Measurements from ENCODE around the gene RPS4Y2. TPM values are rescaled to one million over a fixed set of nuclear protein-coding genes. Genes with fewer than 3 reads are reported as not detected.

RPS4Y2 gene
- not detected in 2 replicates for total RNA-seq (2014; rRNA removed; shearing (Covaris generic))

GRCh38 chrY:20755808-20756207, at the start of gene RPS4Y2:
RPS4Y2 (plus strand) TSS chrY:20756108; CDS start chrY:20756164, 56 bp downstream.
- H3K9me3 ChIP-seq (replicated peaks) = no peaks in the 10 kb centered on the region
- no peak for DNase-seq (ENCODE audit: low read depth in 1 of 2, low spot score in 2 of 2)
- H3K4me3 ChIP-seq = no peak within 1 kb of the TSS
- no peak within 1 kb of the TSS for H3K27ac ChIP-seq
- H3K36me3 ChIP-seq = no peaks in the 10 kb centered on the region
- no peaks in the 10 kb centered on the region for H3K27me3 ChIP-seq (replicated peaks)
- H3K4me1 ChIP-seq (replicated peaks) = no peaks in the 10 kb centered on the region

- no peak overlapping the region for H3K4me3 ChIP-seq
- DNase-seq (ENCODE audit: low read depth in 1 of 2, low spot score in 2 of 2) = no peak
- no peaks in the 10 kb centered on the region for H3K27me3 ChIP-seq (replicated peaks)
- no peaks in the 10 kb centered on the region for H3K36me3 ChIP-seq
- no peak overlapping the region for H3K27ac ChIP-seq
- no peaks in the 10 kb centered on the region for H3K4me1 ChIP-seq (replicated peaks)
- no peaks in the 10 kb centered on the region for H3K9me3 ChIP-seq (replicated peaks)
Observed at GRCh38 chrY:20714391-20714790, 41.5 kb upstream of the RPS4Y2 start.

DNA sequence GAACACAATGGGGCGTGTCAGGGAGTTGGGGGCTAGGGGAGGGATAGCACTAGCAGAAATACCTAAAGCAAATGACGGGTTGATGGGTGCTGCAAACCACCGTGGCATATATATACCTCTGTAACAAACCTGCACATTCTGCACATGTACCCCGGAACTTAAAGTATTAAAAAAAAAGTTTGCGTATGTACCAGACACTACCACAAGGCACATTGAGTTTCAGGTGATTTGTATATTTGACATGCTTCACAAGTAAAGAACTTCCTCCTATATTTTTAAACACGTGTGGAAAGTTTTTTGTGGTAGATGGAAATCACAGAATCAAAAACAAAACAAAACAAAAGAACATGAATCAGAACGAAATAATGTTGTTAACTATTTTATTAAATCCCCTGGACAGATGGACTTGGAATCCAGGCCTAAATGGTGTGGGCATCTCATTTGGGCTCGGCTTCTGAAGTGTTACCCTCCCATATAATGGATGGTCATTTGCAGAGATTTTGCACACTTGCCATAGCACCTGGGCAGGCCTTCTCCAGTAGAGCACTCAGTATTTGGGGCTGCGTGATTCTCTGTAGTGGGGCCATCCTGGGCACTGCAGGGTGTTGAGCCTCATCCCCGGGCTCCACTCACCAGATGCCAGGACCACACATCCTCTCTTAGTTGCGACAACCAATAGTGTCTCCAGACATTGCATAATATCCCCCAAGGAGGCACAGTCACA, 29.6 kb upstream of the RPS4Y2 start:
- DNase-seq (ENCODE audit: low read depth in 1 of 2, low spot score in 2 of 2) = no peak
- Histone ChIP-seq H3K27me3 (replicated peaks) (no peaks in the 10 kb centered on the region), H3K4me1 (replicated peaks) (no peaks in the 10 kb centered on the region), H3K36me3 (no peaks in the 10 kb centered on the region), H3K4me3 (no peak overlapping the region), H3K9me3 (replicated peaks) (no peaks in the 10 kb centered on the region), H3K27ac (no peak overlapping the region)

GRCh38 chrY:20735200-20735599, 20.7 kb upstream of the RPS4Y2 start:
- no peak overlapping the region for H3K27ac ChIP-seq
- no peaks in the 10 kb centered on the region for H3K36me3 ChIP-seq
- H3K4me3 ChIP-seq = no peak overlapping the region
- no peaks in the 10 kb centered on the region for H3K9me3 ChIP-seq (replicated peaks)
- no peaks in the 10 kb centered on the region for H3K27me3 ChIP-seq (replicated peaks)
- no peaks in the 10 kb centered on the region for H3K4me1 ChIP-seq (replicated peaks)
- no peak for DNase-seq (ENCODE audit: low read depth in 1 of 2, low spot score in 2 of 2)

GRCh38 chrY:20739806-20740205, 16.1 kb upstream of the RPS4Y2 start:
- no peaks in the 10 kb centered on the region for H3K36me3 ChIP-seq
- no peak overlapping the region for H3K4me3 ChIP-seq
- no peak for DNase-seq (ENCODE audit: low read depth in 1 of 2, low spot score in 2 of 2)
- H3K4me1 ChIP-seq (replicated peaks) = no peaks in the 10 kb centered on the region
- H3K27ac ChIP-seq = no peak overlapping the region
- no peaks in the 10 kb centered on the region for H3K9me3 ChIP-seq (replicated peaks)
- no peaks in the 10 kb centered on the region for H3K27me3 ChIP-seq (replicated peaks)

DNA sequence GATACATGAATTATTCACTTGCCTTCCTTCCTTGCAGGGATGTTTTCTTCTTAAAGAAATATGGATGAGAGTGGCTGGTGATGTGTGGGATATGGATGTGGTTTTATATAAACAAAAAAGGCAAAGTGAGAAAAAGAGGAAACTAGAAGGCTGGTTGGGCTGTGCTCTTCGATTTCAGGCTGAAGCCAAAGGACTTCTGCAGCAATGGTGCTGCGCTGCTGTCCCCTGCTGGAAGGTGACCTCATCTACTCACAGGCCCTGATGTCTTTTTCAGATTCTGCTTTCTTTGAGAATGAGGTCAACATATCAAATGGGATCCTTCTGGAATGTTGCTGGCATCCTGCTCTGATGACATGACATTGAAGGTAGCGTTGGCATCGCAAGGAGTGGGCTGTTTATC, 15.3 kb upstream of the RPS4Y2 start:
- Histone ChIP-seq H3K27ac (no peak overlapping the region), H3K36me3 (no peaks in the 10 kb centered on the region), H3K27me3 (replicated peaks) (no peaks in the 10 kb centered on the region), H3K4me3 (no peak overlapping the region), H3K4me1 (replicated peaks) (no peaks in the 10 kb centered on the region), H3K9me3 (replicated peaks) (no peaks in the 10 kb centered on the region)
- no peak for DNase-seq (ENCODE audit: low read depth in 1 of 2, low spot score in 2 of 2)

DNA sequence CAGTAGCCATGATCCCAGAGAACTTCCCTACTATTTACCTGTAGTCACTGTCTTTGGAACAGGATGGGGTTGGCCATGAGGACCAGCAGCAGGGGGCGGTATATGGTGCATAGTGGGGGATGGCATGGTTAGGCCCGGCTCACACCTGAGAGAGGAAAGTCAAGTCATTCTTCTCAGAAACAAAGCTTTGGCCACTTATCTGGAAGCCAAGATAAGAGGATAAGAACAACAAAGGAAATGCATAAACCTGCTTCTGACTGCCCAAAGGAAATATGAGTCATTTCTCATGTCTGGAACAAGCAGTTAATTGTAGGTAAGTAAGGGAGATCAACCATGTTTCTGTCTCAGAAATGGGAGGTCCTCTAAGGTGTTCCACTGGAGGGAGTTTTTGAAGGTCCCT, 10.8 kb upstream of the RPS4Y2 start:
- DNase-seq (ENCODE audit: low read depth in 1 of 2, low spot score in 2 of 2) = no peak
- Histone ChIP-seq H3K9me3 (replicated peaks) (no peaks in the 10 kb centered on the region), H3K27me3 (replicated peaks) (no peaks in the 10 kb centered on the region), H3K4me1 (replicated peaks) (no peaks in the 10 kb centered on the region), H3K36me3 (no peaks in the 10 kb centered on the region), H3K27ac (no peak overlapping the region), H3K4me3 (no peak overlapping the region)

DNA sequence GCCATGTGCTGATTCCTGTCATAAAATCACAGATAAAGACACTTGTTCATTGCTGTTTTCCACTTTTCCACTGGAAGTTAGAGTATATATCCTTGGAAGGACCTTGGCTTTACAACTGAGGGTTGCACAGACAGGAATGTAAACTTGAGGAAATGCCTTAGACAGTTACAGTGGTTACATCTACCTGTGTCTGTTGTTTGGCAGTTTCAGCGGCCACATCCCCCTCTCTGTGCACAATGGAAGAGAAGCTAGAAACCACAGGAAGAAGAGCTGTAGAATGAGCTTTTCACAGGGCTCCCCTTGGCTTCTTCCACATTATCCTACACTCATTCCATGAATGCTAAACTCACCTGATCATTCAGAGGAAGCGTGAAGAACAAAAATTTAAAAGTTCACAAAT, 9.0 kb upstream of the RPS4Y2 start:
- no peaks in the 10 kb centered on the region for H3K4me1 ChIP-seq (replicated peaks)
- no peaks in the 10 kb centered on the region for H3K9me3 ChIP-seq (replicated peaks)
- DNase-seq (ENCODE audit: low read depth in 1 of 2, low spot score in 2 of 2) = no peak

DNA sequence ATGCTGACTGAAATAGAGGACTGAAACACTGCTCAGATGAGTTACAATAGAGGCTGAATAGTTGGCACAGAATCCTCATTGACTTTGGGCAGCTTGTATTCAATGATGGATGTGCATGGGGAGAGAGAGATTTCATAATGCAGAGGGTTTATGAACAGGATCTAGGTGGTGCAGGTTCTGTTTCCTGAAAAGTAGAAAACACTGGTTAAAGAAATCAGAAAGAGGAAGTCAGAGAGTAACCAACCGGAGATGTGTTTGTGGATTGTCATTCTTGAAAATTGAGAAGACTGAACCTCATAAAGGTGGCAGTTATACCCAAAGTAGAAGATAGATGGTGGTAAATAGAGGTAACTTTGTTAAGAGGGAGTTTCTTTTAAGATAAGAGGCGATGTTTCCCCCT, 8.0 kb downstream of the RPS4Y2 start:
- Histone ChIP-seq H3K27me3 (replicated peaks) (no peaks in the 10 kb centered on the region), H3K9me3 (replicated peaks) (no peaks in the 10 kb centered on the region), H3K4me1 (replicated peaks) (no peaks in the 10 kb centered on the region), H3K36me3 (no peaks in the 10 kb centered on the region), H3K4me3 (no peak overlapping the region), H3K27ac (no peak overlapping the region)
- no peak for DNase-seq (ENCODE audit: low read depth in 1 of 2, low spot score in 2 of 2)

More for the DNA sequence above, 9.0 kb upstream of the RPS4Y2 start:
- Histone ChIP-seq H3K36me3 (no peaks in the 10 kb centered on the region), H3K27me3 (replicated peaks) (no peaks in the 10 kb centered on the region), H3K4me3 (no peak overlapping the region), H3K27ac (no peak overlapping the region)

DNA sequence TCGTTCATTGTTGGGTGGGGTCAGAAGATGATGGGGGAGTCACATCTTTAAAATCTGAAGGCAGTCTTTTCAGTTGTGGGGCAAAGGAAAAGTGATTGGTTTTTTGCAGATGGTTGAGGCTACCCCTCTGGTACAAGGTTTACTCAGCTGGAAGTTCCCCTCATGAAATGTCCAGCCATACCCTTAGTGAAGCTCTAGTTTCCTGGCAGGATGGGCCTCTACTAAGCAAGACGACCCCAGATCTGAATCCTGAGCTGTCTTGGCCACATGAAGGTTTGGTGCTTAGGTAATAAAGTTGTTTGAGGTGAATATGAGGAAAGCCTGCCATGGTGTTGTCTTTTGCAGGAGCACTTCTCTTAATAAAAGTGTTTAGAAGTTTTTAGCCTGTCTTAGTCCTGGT, 9.2 kb downstream of the RPS4Y2 start:
- Histone ChIP-seq H3K27ac (no peak overlapping the region), H3K27me3 (replicated peaks) (no peaks in the 10 kb centered on the region), H3K9me3 (replicated peaks) (no peaks in the 10 kb centered on the region), H3K36me3 (no peaks in the 10 kb centered on the region), H3K4me3 (no peak overlapping the region), H3K4me1 (replicated peaks) (no peaks in the 10 kb centered on the region)
- no peak for DNase-seq (ENCODE audit: low read depth in 1 of 2, low spot score in 2 of 2)

DNA sequence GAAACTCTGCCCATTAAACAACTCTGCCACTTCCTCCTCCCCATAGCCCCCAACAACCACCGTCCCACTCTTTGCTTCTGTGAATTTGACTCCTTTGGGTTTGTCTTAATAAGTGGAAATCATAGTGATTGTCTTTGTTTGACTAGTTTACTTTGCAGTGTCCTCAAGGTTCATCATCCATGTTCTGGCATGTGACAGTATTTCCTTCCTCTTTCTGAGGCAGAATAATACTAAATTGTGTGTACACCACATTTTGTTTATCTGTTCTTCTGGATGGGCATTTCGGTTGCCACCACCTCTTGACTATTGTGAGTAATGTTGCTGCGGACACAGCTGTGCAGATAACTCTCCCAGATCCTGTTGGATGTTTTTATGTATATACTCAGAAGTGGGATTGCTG, 14.8 kb downstream of the RPS4Y2 start:
- Histone ChIP-seq H3K4me3 (no peak overlapping the region), H3K36me3 (no peaks in the 10 kb centered on the region), H3K27ac (no peak overlapping the region), H3K4me1 (replicated peaks) (no peaks in the 10 kb centered on the region), H3K9me3 (replicated peaks) (no peaks in the 10 kb centered on the region), H3K27me3 (replicated peaks) (no peaks in the 10 kb centered on the region)
- no peak for DNase-seq (ENCODE audit: low read depth in 1 of 2, low spot score in 2 of 2)

GRCh38 chrY:20776104-20776503, 20.2 kb downstream of the RPS4Y2 start:
- Histone ChIP-seq H3K27me3 (replicated peaks) (no peaks in the 10 kb centered on the region), H3K27ac (no peak overlapping the region), H3K36me3 (no peaks in the 10 kb centered on the region), H3K9me3 (replicated peaks) (no peaks in the 10 kb centered on the region), H3K4me3 (no peak overlapping the region), H3K4me1 (replicated peaks) (no peaks in the 10 kb centered on the region)
- no peak for DNase-seq (ENCODE audit: low read depth in 1 of 2, low spot score in 2 of 2)

DNA sequence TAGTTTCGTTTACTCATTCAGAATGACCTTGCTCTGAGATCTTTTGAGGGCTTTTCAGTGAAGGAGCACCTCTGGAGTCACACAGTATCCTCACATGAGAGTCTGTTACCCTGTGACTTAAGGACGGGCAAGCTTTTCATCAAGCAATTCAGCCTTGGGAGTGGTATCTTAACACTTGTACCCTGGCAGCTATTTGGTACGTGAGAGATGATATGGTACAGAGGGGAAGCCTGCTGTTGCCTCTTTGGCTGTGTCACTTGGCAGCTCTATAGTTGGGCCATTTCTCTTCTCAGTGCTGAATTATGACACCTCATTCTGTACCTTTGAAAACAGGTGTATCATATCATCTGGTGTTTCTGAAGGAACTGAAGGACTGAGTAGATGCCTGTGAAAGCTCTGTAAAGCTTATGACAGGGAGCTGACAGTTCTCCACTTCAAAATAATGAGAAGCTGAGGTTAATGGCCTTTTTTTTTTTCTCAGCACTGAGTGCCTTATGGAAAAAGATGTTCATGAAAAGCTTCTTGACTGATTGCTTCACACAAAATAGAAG, 24.3 kb downstream of the RPS4Y2 start:
- no peak for DNase-seq (ENCODE audit: low read depth in 1 of 2, low spot score in 2 of 2)

DNA sequence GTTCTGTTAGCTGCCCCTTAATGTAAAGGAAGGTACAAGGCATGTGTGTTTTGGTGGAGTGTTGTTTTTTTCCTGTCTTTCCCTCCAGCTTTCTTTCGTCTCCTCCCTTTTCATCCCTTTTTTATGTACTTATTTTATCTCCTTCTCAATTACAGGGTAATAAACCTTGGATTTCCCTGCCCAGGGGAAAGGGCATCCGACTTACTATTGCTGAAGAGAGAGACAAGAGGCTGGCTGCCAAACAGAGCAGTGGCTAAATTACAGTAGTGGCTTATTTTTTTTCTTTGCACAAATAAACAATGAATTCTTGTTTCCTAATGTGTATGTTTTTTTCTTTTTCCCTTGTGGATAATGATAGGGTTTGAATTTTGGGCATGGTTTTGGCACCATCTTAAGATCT, 24.9 kb downstream of the RPS4Y2 start:
- Histone ChIP-seq H3K27me3 (replicated peaks) (no peaks in the 10 kb centered on the region), H3K36me3 (no peaks in the 10 kb centered on the region), H3K4me3 (no peak overlapping the region), H3K9me3 (replicated peaks) (no peaks in the 10 kb centered on the region), H3K27ac (no peak overlapping the region), H3K4me1 (replicated peaks) (no peaks in the 10 kb centered on the region)
- DNase-seq (ENCODE audit: low read depth in 1 of 2, low spot score in 2 of 2) = no peak

More for the DNA sequence above, 24.3 kb downstream of the RPS4Y2 start:
- Histone ChIP-seq H3K27ac (no peak overlapping the region), H3K27me3 (replicated peaks) (no peaks in the 10 kb centered on the region), H3K36me3 (no peaks in the 10 kb centered on the region), H3K4me3 (no peak overlapping the region), H3K9me3 (replicated peaks) (no peaks in the 10 kb centered on the region), H3K4me1 (replicated peaks) (no peaks in the 10 kb centered on the region)

- Histone ChIP-seq H3K27me3 (replicated peaks) (no peaks in the 10 kb centered on the region), H3K9me3 (replicated peaks) (no peaks in the 10 kb centered on the region), H3K36me3 (no peaks in the 10 kb centered on the region), H3K4me1 (replicated peaks) (no peaks in the 10 kb centered on the region), H3K4me3 (no peak overlapping the region), H3K27ac (no peak overlapping the region)
- no peak for DNase-seq (ENCODE audit: low read depth in 1 of 2, low spot score in 2 of 2)
Observed at GRCh38 chrY:20781408-20781807, 25.5 kb downstream of the RPS4Y2 start.
